HCT116 (cell line): ENCODE data around the gene KCTD10. TPM values are rescaled to one million over a fixed set of nuclear protein-coding genes. Genes with fewer than 3 reads are reported as not detected.

Source experiments
- ATAC-seq: fragments of 200-7000 bp; cut with Tn5 transposase; 2 replicates; pipeline ENCODE4 v1.9.1; 2020; ENCODE audit warnings: mild to moderate bottlenecking, moderate library complexity
- BruUV-seq: library from RNA; stranded (reverse); fragments of 400-500 nt; replicated peaks from 2 replicates; lab custom pipeline; 2021; lab: Mats Ljungman, UMichigan
- CTCF ChIA-PET: fragments of 300-600 bp; sonication (Branson Sonifier 250); formaldehyde crosslinking; loops from one replicate; lab custom pipeline; 2021; ENCODE audit warnings: antibody characterized with exemption; lab: Charles Lee
- POLR2A ChIA-PET: fragments of 300-600, 350-600 bp; sonication (Branson Sonifier 250); formaldehyde crosslinking; loops from one replicate; lab custom pipeline; 2021; ENCODE audit warnings: antibody characterized with exemption; lab: Charles Lee
- RAD21 ChIA-PET, 2 experiments: fragments of 300-600 bp; sonication (Branson Sonifier 250); formaldehyde crosslinking; loops; one replicate each; lab custom pipeline; 2023; ENCODE audit warnings: low total read pairs in 2 of 2; ENCODE audit not compliant: uncharacterized antibody in 2 of 2, unreplicated experiment in 2 of 2, low non-redundant PET in 1 of 2; lab: Charles Lee
- DNase-seq: peaks from one replicate; pipeline ENCODE4 v3.0.0-alpha.2; 2010; ENCODE audit warnings: low read depth, low spot score
- H2AFZ ChIP-seq: fragments of 200-600 bp; shearing (Covaris generic), sonication (generic); 2 replicates; pipeline ENCODE4 v1.6.1; 2017; ENCODE audit warnings: low read depth, mixed run types, mixed read lengths, antibody characterized with exemption, low read length; ENCODE audit not compliant: poor library complexity, severe bottlenecking
- H3K27ac ChIP-seq: 2 replicates; pipeline ENCODE4 v1.5.1; 2012; ENCODE audit warnings: low read depth, low read length
- H3K27me3 ChIP-seq: fragments of 200-600 bp; sonication (generic); 2 replicates; pipeline ENCODE4 v1.6.1; 2016; ENCODE audit warnings: mixed run types, low read length, mixed read lengths; ENCODE audit not compliant: insufficient read depth
- H3K36me3 ChIP-seq, 2 experiments: fragments of 200-500 bp in 1 of 2; fragments of 200-600 bp in 1 of 2; sonication (Bioruptor generic) in 1 of 2; sonication (generic) in 1 of 2; 2 replicates each; pipeline versions ENCODE4 v1.5.1 to v1.6.1; 2014 to 2016; ENCODE audit warnings: low read length in 2 of 2, inconsistent platforms in 1 of 2, mixed read lengths in 1 of 2, mixed run types in 1 of 2; ENCODE audit not compliant: insufficient read depth in 2 of 2, control insufficient read depth in 1 of 2
- H3K4me1 ChIP-seq, 2 experiments: fragments of 200-600 bp in 1 of 2; sonication (generic) in 1 of 2; 2 replicates each; pipeline versions ENCODE4 v1.5.1 to v1.6.1; 2012 to 2017; ENCODE audit warnings: low read length in 2 of 2, inconsistent platforms in 1 of 2, mild to moderate bottlenecking in 1 of 2, mixed read lengths in 1 of 2, mixed run types in 1 of 2, moderate library complexity in 1 of 2; ENCODE audit not compliant: insufficient read depth in 2 of 2, control insufficient read depth in 1 of 2
- H3K4me2 ChIP-seq: fragments of 200-600 bp; sonication (generic); 2 replicates; pipeline ENCODE4 v1.6.1; 2017; ENCODE audit warnings: mixed run types, low read length, mixed read lengths
- H3K4me3 ChIP-seq, 2 experiments: fragments of 200-600 bp in 1 of 2; sonication (generic) in 1 of 2; replicated peaks in 1 of 2; 2 replicates each; pipeline ENCODE4 v1.5.1; 2011 to 2016; ENCODE audit warnings: low read length in 2 of 2, control low read depth in 1 of 2, low read depth in 1 of 2, mild to moderate bottlenecking in 1 of 2, mixed read lengths in 1 of 2, mixed run types in 1 of 2
- H3K79me2 ChIP-seq: fragments of 200-600 bp; sonication (generic); 2 replicates; pipeline ENCODE4 v1.6.1; 2017; ENCODE audit warnings: mild to moderate bottlenecking, mixed run types, low read length, moderate library complexity, mixed read lengths; ENCODE audit not compliant: insufficient read depth
- H3K9ac ChIP-seq: fragments of 200-600 bp; sonication (generic); 2 replicates; pipeline ENCODE4 v1.6.1; 2016; ENCODE audit warnings: low read length, mixed read lengths
- H3K9me2 ChIP-seq: fragments of 200-600 bp; sonication (generic), shearing (Covaris generic); 2 replicates; pipeline ENCODE4 v1.6.1; 2017; ENCODE audit warnings: mixed run types, mild to moderate bottlenecking, moderate library complexity; ENCODE audit not compliant: insufficient read depth
- H3K9me3 ChIP-seq, 2 experiments: fragments of 200-500 bp in 1 of 2; fragments of 200-600 bp in 1 of 2; sonication (Bioruptor generic) in 1 of 2; sonication (generic) in 1 of 2; 2 replicates each; pipeline ENCODE4 v1.6.1; 2014 to 2017; ENCODE audit warnings: low read length in 2 of 2, mixed read lengths in 2 of 2, inconsistent platforms in 1 of 2, low read depth in 1 of 2, mild to moderate bottlenecking in 1 of 2, mixed run types in 1 of 2, moderate library complexity in 1 of 2; ENCODE audit not compliant: control insufficient read depth in 1 of 2, insufficient read depth in 1 of 2
- H4K20me1 ChIP-seq: fragments of 200-600 bp; sonication (generic), shearing (Covaris generic); 2 replicates; pipeline ENCODE4 v1.6.1; 2017; ENCODE audit warnings: mixed run types, mild to moderate bottlenecking, moderate library complexity; ENCODE audit not compliant: insufficient read depth
- ATF3 ChIP-seq: IDR thresholded peaks from 2 replicates; pipeline ENCODE4 v1.6.1; 2012
- CBX3 ChIP-seq: IDR thresholded peaks from 2 replicates; pipeline ENCODE4 v1.6.1; 2012; ENCODE audit warnings: low read depth
- CEBPB ChIP-seq: IDR thresholded peaks from 2 replicates; pipeline ENCODE4 v1.6.1; 2012; ENCODE audit warnings: low read depth
- EZH2 ChIP-seq: fragments of 200-600 bp; sonication (generic); IDR thresholded peaks from 2 replicates; pipeline ENCODE4 v1.6.1; 2017; ENCODE audit warnings: antibody characterized with exemption, mixed run types
- EZH2phosphoT487 ChIP-seq: fragments of 200-600 bp; IDR thresholded peaks from 2 replicates; pipeline ENCODE4 v1.6.1; 2018; ENCODE audit warnings: antibody characterized with exemption, borderline replicate concordance
- FOSL1 ChIP-seq: IDR thresholded peaks from 2 replicates; pipeline ENCODE4 v1.6.1; 2012; ENCODE audit warnings: low read depth
- POLR2AphosphoS5 ChIP-seq: IDR thresholded peaks from 2 replicates; pipeline ENCODE4 v1.6.1; 2011; ENCODE audit warnings: mild to moderate bottlenecking, low read depth, low read length, moderate library complexity
- SIN3A ChIP-seq: IDR thresholded peaks from 2 replicates; pipeline ENCODE4 v1.6.1; 2012; ENCODE audit warnings: low read depth
- TCF7L2 ChIP-seq: IDR thresholded peaks from 2 replicates; pipeline ENCODE4 v1.7.0; 2011; ENCODE audit warnings: borderline replicate concordance, inconsistent platforms; ENCODE audit not compliant: insufficient read depth, insufficient read length; ENCODE audit errors: extremely low read depth
- intact Hi-C: fragments of 100-400 bp; cut with micrococcal nuclease; formaldehyde crosslinking; loops from 2 replicates; pipeline ENCODE4 v1.10.0; 2022
- total RNA-seq: library from RNA; stranded (reverse); gene quantifications from one replicate; pipeline ENCODE4 v1.2.1, GENCODE V29; 2021; ENCODE audit not compliant: unreplicated experiment
- TF ChIP-seq, protein P1 (sequence below): IDR thresholded peaks from 2 replicates; pipeline ENCODE4 v1.6.1; 2011; ENCODE audit warnings: mild to moderate bottlenecking, low read length, moderate library complexity; ENCODE audit not compliant: insufficient replicate concordance; ENCODE audit errors: extremely low read depth

KCTD10 gene
- total RNA-seq, 1 experiment from 2014 or later = 34.7 TPM

GRCh38 chr12:109502332-109502731 lies 25.2 kb upstream of the KCTD10 start:
- TF ChIP-seq CEBPB (no peak), CBX3 (no peak), EZH2phosphoT487 (no peak), SIN3A (no peak), FOSL1 (no peak), POLR2AphosphoS5 (no peak), EZH2 (no peak), TCF7L2 (no peak), ATF3 (no peak)
- TF ChIP-seq, protein P1, sequence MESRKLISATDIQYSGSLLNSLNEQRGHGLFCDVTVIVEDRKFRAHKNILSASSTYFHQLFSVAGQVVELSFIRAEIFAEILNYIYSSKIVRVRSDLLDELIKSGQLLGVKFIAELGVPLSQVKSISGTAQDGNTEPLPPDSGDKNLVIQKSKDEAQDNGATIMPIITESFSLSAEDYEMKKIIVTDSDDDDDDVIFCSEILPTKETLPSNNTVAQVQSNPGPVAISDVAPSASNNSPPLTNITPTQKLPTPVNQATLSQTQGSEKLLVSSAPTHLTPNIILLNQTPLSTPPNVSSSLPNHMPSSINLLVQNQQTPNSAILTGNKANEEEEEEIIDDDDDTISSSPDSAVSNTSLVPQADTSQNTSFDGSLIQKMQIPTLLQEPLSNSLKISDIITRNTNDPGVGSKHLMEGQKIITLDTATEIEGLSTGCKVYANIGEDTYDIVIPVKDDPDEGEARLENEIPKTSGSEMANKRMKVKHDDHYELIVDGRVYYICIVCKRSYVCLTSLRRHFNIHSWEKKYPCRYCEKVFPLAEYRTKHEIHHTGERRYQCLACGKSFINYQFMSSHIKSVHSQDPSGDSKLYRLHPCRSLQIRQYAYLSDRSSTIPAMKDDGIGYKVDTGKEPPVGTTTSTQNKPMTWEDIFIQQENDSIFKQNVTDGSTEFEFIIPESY = no peak
- TF ChIP-seq, all 23 proteins: peak for 0
- Histone ChIP-seq H3K4me1 (no peaks in the 10 kb centered on the region), H3K9me3 (no peaks in the 10 kb centered on the region), H2AFZ (no peak overlapping the region), H3K4me2 (no peak overlapping the region), H3K9ac (no peak overlapping the region), H3K27ac (no peak overlapping the region), H4K20me1 (no peaks in the 10 kb centered on the region), H3K79me2 (no peaks in the 10 kb centered on the region), H3K36me3 (peaks cover 9 to 33% of the 10 kb centered on the region in 2 experiments; a peak in 2 of 4 replicates), H3K27me3 (no peaks in the 10 kb centered on the region), H3K4me3 (no peak overlapping the region), H3K9me2 (no peaks in the 10 kb centered on the region)
- ChIA-PET POLR2A (no interaction called here), RAD21 (no interaction called here), CTCF (no interaction called here)
- intact Hi-C loops = no loop called here
- DNase-seq (no peak), ATAC-seq (no peak)
- BruUV-seq = no TSS peak
